Measurements from ENCODE around the gene RFX8. TPM values are rescaled to one million over a fixed set of nuclear protein-coding genes. Genes with fewer than 3 reads are reported as not detected.

Gene RFX8
- total RNA-seq, 4 donors from 2014 or later, result not detected

DNA sequence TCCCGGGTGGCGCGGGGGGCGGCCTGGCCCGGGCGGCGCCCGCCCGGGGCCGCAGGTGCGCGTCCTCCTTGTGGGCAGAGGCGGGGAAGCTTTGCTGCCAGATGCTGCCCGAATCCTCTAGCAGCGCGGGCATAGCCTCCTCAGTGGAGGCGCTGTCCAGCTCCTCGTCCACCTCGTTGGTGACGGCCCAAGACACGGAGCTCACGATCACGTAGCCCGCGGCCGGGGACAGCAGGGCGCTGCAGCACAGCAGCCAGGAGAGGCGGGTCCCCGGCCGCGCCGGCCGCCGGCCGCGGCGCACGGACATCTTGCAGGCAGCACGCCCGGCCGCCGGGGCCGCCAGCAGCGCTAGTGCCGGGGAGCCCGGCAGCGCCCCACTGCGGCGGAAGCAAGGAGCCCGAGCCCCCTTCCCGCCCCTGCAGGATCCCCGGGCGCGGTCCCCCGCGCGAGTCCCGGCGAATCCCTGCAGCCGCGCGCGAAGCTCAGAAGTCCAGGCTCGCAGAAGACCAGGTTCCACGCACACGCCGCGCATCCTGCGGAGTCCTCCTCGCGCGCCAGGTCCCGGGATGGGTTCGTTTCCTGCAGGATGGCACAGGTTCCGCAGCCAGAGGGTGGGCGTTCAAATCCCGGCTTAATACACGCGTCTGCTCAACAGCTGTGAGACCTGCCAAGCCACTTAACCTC is 87.6 kb downstream of the RFX8 start, which contains the start of gene CREG2:
TSS of gene CREG2 (minus strand) at position 353 of the 684 bp plus-strand sequence. CDS start at position 307, 46 bp downstream.
- H3K36me3 ChIP-seq, result no peaks in the 10 kb centered on the region
- DNase-seq, result peak; percentile 32
- peak within 1 kb of the TSS in 3 of 4 donors; percentile 21 to 61 (median 40) for H3K4me3 ChIP-seq
- 0 to 3% methylated on average over 4 to 9 of the region's 79 CpGs for whole genome bisulfite sequencing, 2 donors (ENCODE audit: low coverage in 1 of 2)
- peaks cover 5 to 14% (median 11%) of the 10 kb centered on the region in 4 donors for H3K4me1 ChIP-seq
- H3K9me3 ChIP-seq, result no peaks in the 10 kb centered on the region
- TF ChIP-seq, protein P1, sequence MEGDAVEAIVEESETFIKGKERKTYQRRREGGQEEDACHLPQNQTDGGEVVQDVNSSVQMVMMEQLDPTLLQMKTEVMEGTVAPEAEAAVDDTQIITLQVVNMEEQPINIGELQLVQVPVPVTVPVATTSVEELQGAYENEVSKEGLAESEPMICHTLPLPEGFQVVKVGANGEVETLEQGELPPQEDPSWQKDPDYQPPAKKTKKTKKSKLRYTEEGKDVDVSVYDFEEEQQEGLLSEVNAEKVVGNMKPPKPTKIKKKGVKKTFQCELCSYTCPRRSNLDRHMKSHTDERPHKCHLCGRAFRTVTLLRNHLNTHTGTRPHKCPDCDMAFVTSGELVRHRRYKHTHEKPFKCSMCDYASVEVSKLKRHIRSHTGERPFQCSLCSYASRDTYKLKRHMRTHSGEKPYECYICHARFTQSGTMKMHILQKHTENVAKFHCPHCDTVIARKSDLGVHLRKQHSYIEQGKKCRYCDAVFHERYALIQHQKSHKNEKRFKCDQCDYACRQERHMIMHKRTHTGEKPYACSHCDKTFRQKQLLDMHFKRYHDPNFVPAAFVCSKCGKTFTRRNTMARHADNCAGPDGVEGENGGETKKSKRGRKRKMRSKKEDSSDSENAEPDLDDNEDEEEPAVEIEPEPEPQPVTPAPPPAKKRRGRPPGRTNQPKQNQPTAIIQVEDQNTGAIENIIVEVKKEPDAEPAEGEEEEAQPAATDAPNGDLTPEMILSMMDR (IDR thresholded peaks at IDR 0.05), result peak in 3 of 5 experiments; percentile 22 to 48 (median 28)
- no peak for TF ChIP-seq EP300 (IDR thresholded peaks at IDR 0.05; ENCODE audit: low read depth)
- no peak within 1 kb of the TSS for H3K27ac ChIP-seq
- peaks cover 67% of the 10 kb centered on the region for H3K27me3 ChIP-seq
- in situ Hi-C loops (cut with MboI; ENCODE audit: low pct_ligation_motif_present in 1 of 4, low pct_unique_long_range_greater_than_20kb in 1 of 4, low sequenced_read_pairs in 3 of 4) (no loop called here), intact Hi-C loops (cut with DNase I; ENCODE audit: low total_unique reads) (no loop called here)

DNA sequence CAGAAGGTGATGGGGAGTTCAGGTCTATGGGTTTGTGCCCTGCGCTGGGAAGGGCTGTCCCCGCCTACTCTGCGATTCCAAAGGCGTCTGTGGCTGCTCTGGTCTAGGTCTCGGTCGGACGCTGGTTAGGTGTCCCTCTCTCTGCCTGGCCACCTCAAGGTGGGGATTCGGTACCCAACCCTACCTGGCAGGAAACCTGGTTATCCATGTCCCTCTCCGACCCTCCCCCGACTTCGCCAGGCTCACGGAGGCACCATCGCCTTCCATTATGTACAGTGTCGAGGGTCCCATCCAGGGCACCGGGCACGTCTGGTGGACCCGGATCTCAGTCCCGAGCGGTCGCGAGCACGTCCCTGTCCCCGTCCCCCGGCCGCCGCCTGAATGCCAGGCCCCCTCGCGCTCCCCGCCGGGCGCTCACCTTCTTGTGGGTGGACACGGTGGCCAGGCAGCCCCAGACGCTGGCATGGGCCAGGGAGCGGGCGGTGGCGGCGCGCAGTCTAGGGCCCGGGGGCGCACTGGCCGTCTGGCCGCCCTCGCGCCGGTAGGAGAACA is 88.2 kb downstream of the RFX8 start:
- H3K27me3 ChIP-seq, result peaks cover 67% of the 10 kb centered on the region
- WGBS, 2 donors (ENCODE audit: low coverage in 1 of 2), result 1% methylated on average over 40 of the region's 45 CpGs; no CpG with 5 or more reads in 1 of the 2 donors
- H3K4me1 ChIP-seq, result peaks cover 5 to 14% (median 11%) of the 10 kb centered on the region in 4 donors
- intact Hi-C loops (cut with DNase I; ENCODE audit: low total_unique reads) (no loop called here), in situ Hi-C loops (cut with MboI; ENCODE audit: low pct_ligation_motif_present in 1 of 4, low pct_unique_long_range_greater_than_20kb in 1 of 4, low sequenced_read_pairs in 3 of 4) (no loop called here)
- H3K27ac ChIP-seq, result no peak overlapping the region
- peak overlapping the region in 3 of 4 donors; percentile 21 to 61 (median 40) for H3K4me3 ChIP-seq
- TF ChIP-seq POLR2A (IDR thresholded peaks at IDR 0.05) (no peak), EP300 (IDR thresholded peaks at IDR 0.05; ENCODE audit: low read depth) (no peak), POLR2AphosphoS5 (IDR thresholded peaks at IDR 0.05) (no peak)
- TF ChIP-seq, protein P1 (IDR thresholded peaks at IDR 0.05), result no peak
- DNase-seq, result no peak
- H3K9me3 ChIP-seq, result no peaks in the 10 kb centered on the region
- H3K36me3 ChIP-seq, result no peaks in the 10 kb centered on the region

DNA sequence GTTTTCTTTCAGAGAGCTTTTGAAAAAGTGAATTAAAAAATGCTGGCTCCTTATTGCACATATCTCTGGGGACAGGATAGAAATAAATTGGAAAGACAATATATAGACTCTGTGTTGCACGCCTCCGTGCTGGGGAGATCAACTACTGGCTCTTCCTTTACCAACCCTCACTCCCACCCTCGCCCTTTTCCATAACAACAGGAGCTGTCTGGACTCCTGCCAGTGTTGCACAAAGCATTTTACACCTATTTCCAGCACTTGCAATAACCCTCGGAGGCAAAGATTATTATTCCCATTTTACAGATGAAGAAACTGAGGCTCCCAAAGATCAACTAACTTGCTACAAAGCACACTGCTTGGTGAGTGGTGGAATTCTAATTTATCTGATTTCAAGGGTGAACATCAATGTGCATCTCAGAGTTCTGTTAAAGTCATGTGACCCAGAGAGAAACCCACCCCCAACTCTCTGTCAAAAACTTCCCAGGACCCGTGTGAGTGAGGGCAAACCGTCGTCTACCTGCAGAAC is 91.8 kb downstream of the RFX8 start:
- H3K9me3 ChIP-seq, result no peaks in the 10 kb centered on the region
- TF ChIP-seq POLR2A (IDR thresholded peaks at IDR 0.05) (no peak), POLR2AphosphoS5 (IDR thresholded peaks at IDR 0.05) (no peak), EP300 (IDR thresholded peaks at IDR 0.05; ENCODE audit: low read depth) (no peak)
- TF ChIP-seq, protein P1 (IDR thresholded peaks at IDR 0.05), result no peak
- WGBS, 2 donors (ENCODE audit: low coverage in 1 of 2), result 77% methylated on average over 7 of the region's 7 CpGs; no CpG with 5 or more reads in 1 of the 2 donors
- no peak overlapping the region for H3K27ac ChIP-seq
- H3K36me3 ChIP-seq, result no peaks in the 10 kb centered on the region
- in situ Hi-C loops (cut with MboI; ENCODE audit: low pct_ligation_motif_present in 1 of 4, low pct_unique_long_range_greater_than_20kb in 1 of 4, low sequenced_read_pairs in 3 of 4) (no loop called here), intact Hi-C loops (cut with DNase I; ENCODE audit: low total_unique reads) (no loop called here)
- no peak for DNase-seq
- H3K4me1 ChIP-seq, result peaks cover 5 to 14% (median 11%) of the 10 kb centered on the region in 4 donors
- no peak overlapping the region for H3K4me3 ChIP-seq
- peaks cover 43% of the 10 kb centered on the region for H3K27me3 ChIP-seq

DNA sequence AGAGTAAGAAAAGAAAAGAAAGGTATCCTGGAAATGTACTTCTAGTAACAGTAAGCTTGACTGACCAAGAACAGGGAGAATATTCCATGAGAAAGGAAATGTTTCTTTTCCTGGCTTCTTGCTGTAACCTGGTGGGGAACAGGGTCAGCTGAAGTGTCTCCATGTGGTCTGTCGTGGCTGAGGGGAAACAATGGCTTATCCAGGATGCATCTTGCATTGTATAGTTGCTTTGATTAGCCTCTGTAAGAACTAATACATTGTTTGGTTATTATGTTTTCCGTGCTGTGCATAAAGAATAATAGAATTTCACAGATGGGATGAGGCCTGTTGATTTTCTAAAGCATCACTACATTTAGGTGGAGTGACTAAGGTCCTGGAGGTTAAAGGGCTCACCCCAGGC is 92.5 kb downstream of the RFX8 start:
- peaks cover 37% of the 10 kb centered on the region for H3K27me3 ChIP-seq
- no peaks in the 10 kb centered on the region for H3K36me3 ChIP-seq
- no peak for TF ChIP-seq EP300 (IDR thresholded peaks at IDR 0.05; ENCODE audit: low read depth)
- TF ChIP-seq, protein P1 (IDR thresholded peaks at IDR 0.05), result no peak
- TF ChIP-seq POLR2A (IDR thresholded peaks at IDR 0.05), result no peak
- TF ChIP-seq POLR2AphosphoS5 (IDR thresholded peaks at IDR 0.05), result no peak
- H3K9me3 ChIP-seq, result no peaks in the 10 kb centered on the region
- H3K27ac ChIP-seq, result no peak overlapping the region
- peaks cover under 1 to 11% (median 8%) of the 10 kb centered on the region in 4 donors for H3K4me1 ChIP-seq
- in situ Hi-C loops (cut with MboI; ENCODE audit: low pct_ligation_motif_present in 1 of 4, low pct_unique_long_range_greater_than_20kb in 1 of 4, low sequenced_read_pairs in 3 of 4) (no loop called here), intact Hi-C loops (cut with DNase I; ENCODE audit: low total_unique reads) (no loop called here)
- no peak overlapping the region for H3K4me3 ChIP-seq
- WGBS, 2 donors (ENCODE audit: low coverage in 1 of 2), result 88% methylated on average over 2 of the region's 2 CpGs; no CpG with 5 or more reads in 1 of the 2 donors
- no peak for DNase-seq

All from transverse colon (tissue), 4 donors.